Neural cell (in vitro differentiated cells): ENCODE measurements around the gene LNX1. TPM values are rescaled to one million over a fixed set of nuclear protein-coding genes. Genes with fewer than 3 reads are reported as not detected.

ENCODE experiments used
- H2AFZ ChIP-seq: fragments of 200-600, 300-800 bp; sonication (generic), shearing (Covaris generic); 2 replicates; pipeline ENCODE4 v1.6.0; 2014; ENCODE audit warnings: low read depth, mild to moderate bottlenecking, antibody characterized with exemption, low read length, moderate library complexity
- H3F3A ChIP-seq: fragments of 200-600 bp; shearing (Covaris generic); 2 replicates; pipeline ENCODE4 v1.6.1; 2016; ENCODE audit warnings: mild to moderate bottlenecking, moderate library complexity, mixed read lengths, antibody characterized with exemption, low read length; ENCODE audit not compliant: insufficient read depth, poor library complexity, severe bottlenecking
- H3K27ac ChIP-seq: fragments of 200-600, 300-800 bp; sonication (generic), shearing (Covaris generic); 2 replicates; pipeline ENCODE4 v1.5.1; 2014; ENCODE audit warnings: mild to moderate bottlenecking, low read length, moderate library complexity
- H3K27me3 ChIP-seq: fragments of 300-800, 200-600 bp; sonication (generic), shearing (Covaris generic); 2 replicates; pipeline ENCODE4 v1.6.0; 2014; ENCODE audit warnings: mild to moderate bottlenecking, low read depth, low read length, moderate library complexity; ENCODE audit not compliant: insufficient read depth
- H3K36me3 ChIP-seq: fragments of 300-800, 200-600 bp; sonication (generic), shearing (Covaris generic); 2 replicates; pipeline ENCODE4 v1.5.1; 2014; ENCODE audit warnings: mild to moderate bottlenecking, antibody characterized with exemption, low read length, moderate library complexity; ENCODE audit not compliant: insufficient read depth
- H3K4me2 ChIP-seq: fragments of 300-800, 200-600 bp; sonication (generic), shearing (Covaris generic); 2 replicates; pipeline ENCODE4 v1.6.0; 2014; ENCODE audit warnings: mild to moderate bottlenecking, low read length
- H3K4me3 ChIP-seq: fragments of 300-800, 200-600 bp; sonication (generic), shearing (Covaris generic); 2 replicates; pipeline ENCODE4 v1.5.1; 2014; ENCODE audit warnings: mild to moderate bottlenecking, low read length, moderate library complexity
- H3K79me2 ChIP-seq: fragments of 200-600 bp; shearing (Covaris generic); replicated peaks from 2 replicates; pipeline ENCODE4 v1.6.0; 2014; ENCODE audit warnings: mild to moderate bottlenecking, low read length, moderate library complexity; ENCODE audit not compliant: insufficient read depth
- H3K9ac ChIP-seq: fragments of 300-800, 200-600 bp; sonication (generic), shearing (Covaris generic); 2 replicates; pipeline ENCODE4 v1.6.1; 2016; ENCODE audit warnings: mild to moderate bottlenecking, low read length, mixed read lengths
- H3K9me2 ChIP-seq: fragments of 200-600 bp; shearing (Covaris generic); 2 replicates; pipeline ENCODE4 v1.6.1; 2016; ENCODE audit warnings: mild to moderate bottlenecking, low read length, mixed read lengths; ENCODE audit not compliant: insufficient read depth
- H3K9me3 ChIP-seq: fragments of 200-600, 300-800 bp; sonication (generic), shearing (Covaris generic); 2 replicates; pipeline ENCODE4 v1.6.1; 2016; ENCODE audit warnings: mild to moderate bottlenecking, mixed run types, low read length, moderate library complexity, mixed read lengths
- H4K20me1 ChIP-seq: fragments of 200-600 bp; shearing (Covaris generic); 2 replicates; pipeline ENCODE4 v1.6.1; 2016; ENCODE audit warnings: mild to moderate bottlenecking, mixed run types; ENCODE audit not compliant: insufficient read depth
- CTCF ChIP-seq: fragments of 450-650 bp; IDR thresholded peaks from 2 replicates; pipeline ENCODE4 v1.5.1; 2014; ENCODE audit warnings: antibody characterized with exemption, mild to moderate bottlenecking, moderate library complexity; ENCODE audit not compliant: poor library complexity, severe bottlenecking
- EP300 ChIP-seq: fragments of 450-650 bp; conservative IDR thresholded peaks from 2 replicates; pipeline ENCODE4 v1.6.1; 2014; ENCODE audit warnings: antibody characterized with exemption, mild to moderate bottlenecking, moderate library complexity; ENCODE audit not compliant: poor library complexity, severe bottlenecking
- EZH2 ChIP-seq: fragments of 200-600, 300-800 bp; shearing (Covaris generic), sonication (generic); IDR thresholded peaks from 2 replicates; pipeline ENCODE4 v1.6.1; 2014; ENCODE audit warnings: antibody characterized with exemption, low read length, borderline replicate concordance, mild to moderate bottlenecking; ENCODE audit not compliant: insufficient read depth, poor library complexity, severe bottlenecking
- MXI1 ChIP-seq: fragments of 450-650 bp; conservative IDR thresholded peaks from 2 replicates; pipeline ENCODE4 v1.6.1; 2014; ENCODE audit warnings: antibody characterized with exemption, mild to moderate bottlenecking; ENCODE audit not compliant: poor library complexity, severe bottlenecking
- POLR2AphosphoS5 ChIP-seq: IDR thresholded peaks from 2 replicates; pipeline ENCODE4 v1.6.1; 2012
- RAD21 ChIP-seq: fragments of 450-650 bp; conservative IDR thresholded peaks from 2 replicates; pipeline ENCODE4 v1.6.1; 2014; ENCODE audit warnings: antibody characterized with exemption, mild to moderate bottlenecking, moderate library complexity
- REST ChIP-seq: IDR thresholded peaks from 2 replicates; pipeline ENCODE4 v1.6.1; 2012; ENCODE audit warnings: borderline replicate concordance
- SMC3 ChIP-seq: fragments of 450-650 bp; conservative IDR thresholded peaks from 2 replicates; pipeline ENCODE4 v1.6.1; 2014; ENCODE audit warnings: antibody characterized with exemption, mild to moderate bottlenecking, moderate library complexity; ENCODE audit not compliant: poor library complexity
- TAF1 ChIP-seq: IDR thresholded peaks from 2 replicates; pipeline ENCODE4 v1.6.1; 2012; ENCODE audit warnings: low read depth
- polyA plus RNA-seq: library from polyadenylated mRNA; depleted of rRNA; stranded (reverse); fragments of >200 nt; gene quantifications from 2 replicates; pipeline ENCODE4 v1.2.3, GENCODE V29; 2014

The LNX1 gene
- polyA plus RNA-seq, 1 donor from 2014 or later: 3.4 TPM

- no peaks in the 10 kb centered on the region for H3K27me3 ChIP-seq
- H3K4me3 ChIP-seq: no peak overlapping the region
- H3K79me2 ChIP-seq: no peaks in the 10 kb centered on the region
- no peaks in the 10 kb centered on the region for H3F3A ChIP-seq
- no peaks in the 10 kb centered on the region for H3K36me3 ChIP-seq
- H3K27ac ChIP-seq: no peak overlapping the region
- no peak overlapping the region for H2AFZ ChIP-seq
- H3K9ac ChIP-seq: no peak overlapping the region
- no peaks in the 10 kb centered on the region for H3K9me3 ChIP-seq
- H4K20me1 ChIP-seq: no peaks in the 10 kb centered on the region
- TF ChIP-seq POLR2AphosphoS5 (no peak), RAD21 (no peak), EP300 (no peak), CTCF (no peak), REST (no peak), TAF1 (no peak), MXI1 (no peak), SMC3 (no peak), EZH2 (no peak)
- H3K9me2 ChIP-seq: no peaks in the 10 kb centered on the region
- H3K4me2 ChIP-seq: no peak overlapping the region
These were observed 34.6 kb upstream of the LNX1 start for GRCh38 chr4:53625888-53626287.

DNA sequence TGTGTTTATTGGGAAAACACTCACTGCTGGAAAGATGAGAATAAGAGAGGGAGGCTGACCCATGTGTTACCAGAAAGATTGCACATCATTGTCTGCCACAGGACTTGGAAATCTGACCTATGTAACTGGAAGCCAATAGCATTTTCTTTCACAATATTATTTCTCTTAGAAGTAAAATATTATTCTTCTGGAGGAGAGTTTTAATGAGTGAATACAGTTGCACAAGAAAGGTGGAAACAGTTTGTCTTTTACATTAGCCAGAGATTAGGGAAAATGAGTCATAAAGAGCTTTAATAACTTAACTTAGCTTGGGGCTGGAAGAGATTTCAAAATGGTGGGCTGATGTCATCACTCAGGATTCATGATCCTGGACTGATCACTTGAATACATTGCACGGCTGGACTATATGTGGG is 31.5 kb upstream of the LNX1 start:
- H4K20me1 ChIP-seq: no peaks in the 10 kb centered on the region
- H3K9me2 ChIP-seq: no peaks in the 10 kb centered on the region
- no peak overlapping the region for H3K4me2 ChIP-seq
- no peak overlapping the region for H2AFZ ChIP-seq
- no peaks in the 10 kb centered on the region for H3K27me3 ChIP-seq
- H3K9me3 ChIP-seq: no peaks in the 10 kb centered on the region
- H3K79me2 ChIP-seq: no peaks in the 10 kb centered on the region
- no peaks in the 10 kb centered on the region for H3F3A ChIP-seq
- H3K36me3 ChIP-seq: no peaks in the 10 kb centered on the region
- TF ChIP-seq POLR2AphosphoS5: no peak
- no peak for TF ChIP-seq CTCF
- TF ChIP-seq REST: no peak
- no peak for TF ChIP-seq SMC3
- no peak for TF ChIP-seq TAF1
- no peak for TF ChIP-seq EZH2
- TF ChIP-seq MXI1: no peak
- TF ChIP-seq RAD21: no peak
- no peak for TF ChIP-seq EP300
- H3K4me3 ChIP-seq: no peak overlapping the region
- no peak overlapping the region for H3K27ac ChIP-seq
- H3K9ac ChIP-seq: no peak overlapping the region
